Pancreas (tissue), 10 donors: Measurements from ENCODE around the gene DPF3. TPM values are rescaled to one million over a fixed set of nuclear protein-coding genes. Genes with fewer than 3 reads are reported as not detected.

Experiments
- ATAC-seq, 4 donors: fragments of 200-7000 bp; cut with Tn5 transposase; one replicate each; pipeline versions ENCODE4 v1.8.0 to v1.9.1; 2020; ENCODE audit warnings: mild to moderate bottlenecking in 4 of 4, moderate library complexity in 4 of 4
- DNase-seq, 6 donors: peaks; one replicate each; pipeline ENCODE4 v3.0.0-alpha.2; 2020
- FAIRE-seq: peaks from 2 replicates; lab custom pipeline; 2012; peaks lifted over from hg19 to GRCh38; lab: Jason Lieb, UNC
- H3K27ac ChIP-seq, 4 donors: fragments of 200-600 bp; sonication (generic); 1 replicate in 3 of 4; 2 replicates in 1 of 4; pipeline versions ENCODE4 v1.5.0 to v1.8.0; 2020
- H3K27me3 ChIP-seq, 4 donors: fragments of 200-600 bp; one replicate each; pipeline ENCODE4 v1.8.0; 2021
- H3K36me3 ChIP-seq, 3 donors: fragments of 200-600 bp; sonication (generic) in 1 of 3; one replicate each; pipeline versions ENCODE4 v1.5.0 to v1.8.0; 2020 to 2021
- H3K4me1 ChIP-seq, 3 donors: fragments of 200-600 bp; one replicate each; pipeline ENCODE4 v1.8.0; 2021
- H3K4me3 ChIP-seq, 4 donors: fragments of 200-600 bp; sonication (generic) in 2 of 4; one replicate each; pipeline versions ENCODE4 v1.5.0 to v1.8.0; 2020 to 2021
- H3K9me3 ChIP-seq, 4 donors: fragments of 200-600 bp; one replicate each; pipeline ENCODE4 v1.8.0; 2021
- CTCF ChIP-seq, 4 donors: fragments of 200-600 bp; sonication (generic) in 3 of 4; IDR thresholded peaks; one replicate each; pipeline versions ENCODE4 v1.5.0 to v1.8.0; 2021; ENCODE audit warnings: antibody characterized with exemption in 4 of 4
- WGBS, 2 donors: extraction: QIAGEN DNeasy Blood & Tissue Kit; methylation state at CpG; one replicate each; pipeline ENCODE4 v1.1.7; 2013; 5-methylcytosine and 5-hydroxymethylcytosine counted together
- intact Hi-C, 3 donors: fragments of 100-400 bp; cut with DNase I; formaldehyde crosslinking; loops; one replicate each; pipeline versions ENCODE4 v1.11.1 to v1.14.2; 2022
- polyA plus RNA-seq, 2 donors: library from polyadenylated mRNA; stranded (reverse); fragments of 200-250 nt; gene quantifications; one replicate each; pipeline ENCODE4 v1.2.3, GENCODE V29; 2013
- total RNA-seq, 6 donors: library from RNA; stranded (reverse); fragmentation: NEBNext Ultra II Directional in 4 of 6; extraction: Animal tissue kit (Norgen Biotek cat#: 25700) in 4 of 6; gene quantifications; one replicate each; pipeline versions ENCODE4 v1.2.1 to v1.2.4, GENCODE V29; 2021 to 2023
- donor health status: healthy with polysubstance abuse.
- donor health status: DM: no; HTN: no; CAD: no; lungs with moderate emphysema.
- donor health status: DM: no; HTN: no; CAD: no.
- donor health status: control.
- donor health status: control.
- donor health status: Bipolar disorder and iron deficiency.
- donor health status: DM: yes; HTN: yes; CAD: no.
- donor health status: DM: no; HTN: no; CAD: no.
- donor health status: DM: no; HTN: no; CAD: no.
- donor health status: DM: yes; HTN: yes; CAD: no.

Gene DPF3
- total and polyA plus RNA-seq, 8 donors, result 0.14 to 1.3 (median 0.86) TPM

- WGBS, 2 donors, result 71 to 74% methylated on average over 7 of the region's 7 CpGs
- ATAC-seq, result peak in 2 of 4 donors; percentile 39 to 53
Observed at GRCh38 chr14:72701605-72702004, 192.3 kb downstream of the DPF3 start.

GRCh38 chr14:72701237-72701565 lies 192.7 kb downstream of the DPF3 start:
- H3K4me1 ChIP-seq, result no peaks in the 10 kb centered on the region
- 69 to 74% methylated on average over 7 of the region's 7 CpGs for WGBS, 2 donors
- no peaks in the 10 kb centered on the region for H3K9me3 ChIP-seq
- no peak for DNase-seq
- TF ChIP-seq CTCF (IDR thresholded peaks at IDR 0.05), result no peak
- H3K27ac ChIP-seq, result no peak overlapping the region
- no peak overlapping the region for H3K4me3 ChIP-seq
- FAIRE-seq, result no peak
- H3K36me3 ChIP-seq, result no peaks in the 10 kb centered on the region
- no peak for ATAC-seq
- intact Hi-C loops, result no loop called here
- no peaks in the 10 kb centered on the region for H3K27me3 ChIP-seq

More at GRCh38 chr14:72701605-72702004, 192.3 kb downstream of the DPF3 start:
- no peak for FAIRE-seq
- H3K4me1 ChIP-seq, result no peaks in the 10 kb centered on the region
- no peaks in the 10 kb centered on the region for H3K9me3 ChIP-seq
- no peaks in the 10 kb centered on the region for H3K27me3 ChIP-seq
- no peak overlapping the region for H3K27ac ChIP-seq
- no peak for TF ChIP-seq CTCF (IDR thresholded peaks at IDR 0.05)
- no peak for DNase-seq
- no peak overlapping the region for H3K4me3 ChIP-seq
- H3K36me3 ChIP-seq, result no peaks in the 10 kb centered on the region
- intact Hi-C loops, result no loop called here

- no peak overlapping the region for H3K4me3 ChIP-seq
- FAIRE-seq (no peak), ATAC-seq (no peak), DNase-seq (no peak)
- intact Hi-C loops, result no loop called here
- WGBS, 2 donors, result 80 to 84% methylated on average over 12 of the region's 12 CpGs
- no peak overlapping the region for H3K27ac ChIP-seq
- no peak for TF ChIP-seq CTCF (IDR thresholded peaks at IDR 0.05)
- H3K36me3 ChIP-seq, result no peaks in the 10 kb centered on the region
- H3K9me3 ChIP-seq, result no peaks in the 10 kb centered on the region
- H3K4me1 ChIP-seq, result no peaks in the 10 kb centered on the region
- no peaks in the 10 kb centered on the region for H3K27me3 ChIP-seq
Observed at GRCh38 chr14:72700338-72701236, 193.3 kb downstream of the DPF3 start.

- no peaks in the 10 kb centered on the region for H3K4me1 ChIP-seq
- FAIRE-seq, result no peak
- DNase-seq, result no peak
- H3K9me3 ChIP-seq, result no peaks in the 10 kb centered on the region
- H3K27ac ChIP-seq, result no peak overlapping the region
- 42 to 48% methylated on average over 3 of the region's 3 CpGs for WGBS, 2 donors
- no peak overlapping the region for H3K4me3 ChIP-seq
- no peak for TF ChIP-seq CTCF (IDR thresholded peaks at IDR 0.05)
- H3K36me3 ChIP-seq, result no peaks in the 10 kb centered on the region
- intact Hi-C loops, result no loop called here
- H3K27me3 ChIP-seq, result no peaks in the 10 kb centered on the region
- ATAC-seq, result peak in 3 of 4 donors; percentile 17 to 73 (median 63)
Observed at GRCh38 chr14:72699852-72700257, 194.0 kb downstream of the DPF3 start.

GRCh38 chr14:72699443-72699842 lies 194.5 kb downstream of the DPF3 start:
- no peak for DNase-seq
- Histone ChIP-seq H3K4me3 (no peak overlapping the region), H3K36me3 (no peaks in the 10 kb centered on the region), H3K9me3 (no peaks in the 10 kb centered on the region), H3K4me1 (no peaks in the 10 kb centered on the region), H3K27ac (no peak overlapping the region), H3K27me3 (no peaks in the 10 kb centered on the region)
- no peak for ATAC-seq
- WGBS, 2 donors, result 77 to 84% methylated on average over 4 of the region's 4 CpGs
- no peak for FAIRE-seq
- no peak for TF ChIP-seq CTCF (IDR thresholded peaks at IDR 0.05)
- intact Hi-C loops, result no loop called here
